Gastroesophageal sphincter (tissue), 4 donors: ENCODE data around the gene TSPAN17. TPM values are rescaled to one million over a fixed set of nuclear protein-coding genes. Genes with fewer than 3 reads are reported as not detected.

Experiments
- ATAC-seq: fragments of 150-250 bp; one replicate; pipeline ENCODE4 v1.9.1; 2016; ENCODE audit warnings: mild to moderate bottlenecking, moderate library complexity
- H3K27ac ChIP-seq, 4 donors: fragments of 200-600 bp; sonication (generic) in 3 of 4; 1 replicate in 3 of 4; 2 replicates in 1 of 4; pipeline ENCODE4 v1.5.1; 2016 to 2019
- H3K27me3 ChIP-seq: fragments of 200-600 bp; sonication (generic); one replicate; pipeline ENCODE4 v1.5.1; 2019
- H3K36me3 ChIP-seq, 2 donors: fragments of 200-600 bp; sonication (generic); one replicate each; pipeline ENCODE4 v1.5.1; 2019; ENCODE audit warnings: control low read depth in 1 of 2
- H3K4me1 ChIP-seq, 3 donors: fragments of 200-600 bp; sonication (generic); 1 replicate in 2 of 3; 2 replicates in 1 of 3; pipeline ENCODE4 v1.5.1; 2016 to 2019; ENCODE audit warnings: control low read depth in 2 of 3
- H3K4me3 ChIP-seq, 2 donors: fragments of 200-600 bp; sonication (generic); one replicate each; pipeline ENCODE4 v1.5.1; 2019; ENCODE audit warnings: mild to moderate bottlenecking in 1 of 2, moderate library complexity in 1 of 2
- H3K9me3 ChIP-seq, 3 donors: fragments of 200-600 bp; sonication (generic); one replicate each; pipeline ENCODE4 v1.5.1; 2017 to 2019; ENCODE audit warnings: control low read depth in 2 of 3
- EP300 ChIP-seq: sonication (generic); formaldehyde crosslinking; IDR thresholded peaks from one replicate; pipeline ENCODE4 v1.6.1; 2017; ENCODE audit warnings: antibody characterized with exemption, mild to moderate bottlenecking
- POLR2A ChIP-seq, 2 donors: fragments of 450-650 bp; IDR thresholded peaks; one replicate each; pipeline ENCODE4 v1.6.1; 2017; ENCODE audit warnings: antibody characterized with exemption in 2 of 2, mild to moderate bottlenecking in 2 of 2, moderate library complexity in 1 of 2
- POLR2AphosphoS5 ChIP-seq: sonication (generic); formaldehyde crosslinking; IDR thresholded peaks from one replicate; pipeline ENCODE4 v1.6.1; 2017; ENCODE audit warnings: antibody characterized with exemption
- WGBS, 2 donors: methylation state at CpG; one replicate each; pipeline ENCODE4 v1.1.5; 2018; ENCODE audit warnings: low coverage in 1 of 2; 5-methylcytosine and 5-hydroxymethylcytosine counted together
- total RNA-seq, 4 donors: library from RNA; depleted of rRNA; stranded (reverse); fragments of >200 nt; gene quantifications; one replicate each; pipeline ENCODE4 v1.1.0, GENCODE V29; 2016
- TF ChIP-seq, protein P1 (sequence below), 4 experiments: fragments of 200-600 bp in 2 of 4; fragments of 450-650 bp in 2 of 4; sonication (generic) in 1 of 4; IDR thresholded peaks; one replicate each; pipeline ENCODE4 v1.5.1; 2017 to 2019; ENCODE audit warnings: antibody characterized with exemption in 4 of 4, mild to moderate bottlenecking in 2 of 4, moderate library complexity in 2 of 4

The TSPAN17 gene
- total RNA-seq, 4 donors from 2014 or later = 11.0 to 20.2 (median 15.4) TPM

DNA sequence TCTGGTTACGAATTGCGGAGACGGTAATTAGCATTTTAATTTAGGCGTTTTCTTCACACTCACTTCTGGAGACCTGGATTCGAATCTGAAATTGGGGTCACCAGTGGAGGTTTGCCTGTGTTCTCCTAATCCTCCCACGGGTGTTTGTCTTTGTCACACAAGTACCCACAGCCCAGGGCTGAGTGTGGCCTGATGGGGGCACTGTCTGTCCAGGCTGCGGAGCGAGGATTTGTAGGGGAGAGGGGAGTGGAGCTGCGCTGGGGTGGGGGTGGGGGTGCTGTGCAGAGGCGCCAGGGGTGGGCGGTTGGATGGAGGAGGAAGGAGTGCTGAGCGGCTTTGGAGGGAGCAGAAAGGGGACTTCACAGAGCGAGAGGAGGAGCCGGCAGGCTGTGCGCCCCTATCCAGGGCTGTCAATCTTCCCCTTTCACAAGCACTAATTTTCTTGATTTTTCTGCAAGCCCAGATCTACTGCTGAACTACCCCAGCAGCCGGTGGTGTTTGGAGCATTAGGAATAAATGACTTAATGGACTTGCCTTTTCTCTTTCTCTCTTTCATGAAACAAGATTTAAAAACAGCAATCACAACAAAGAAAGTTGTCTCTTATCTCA is 53.1 kb downstream of the TSPAN17 start:
- H3K27ac ChIP-seq = no peak overlapping the region
- H3K36me3 ChIP-seq = no peaks in the 10 kb centered on the region
- H3K27me3 ChIP-seq = peaks cover 99% of the 10 kb centered on the region
- 20% methylated on average over 9 of the region's 16 CpGs; no CpG with 5 or more reads in 1 of the 2 donors for WGBS, 2 donors
- no peaks in the 10 kb centered on the region for H3K4me1 ChIP-seq
- no peaks in the 10 kb centered on the region for H3K9me3 ChIP-seq
- TF ChIP-seq POLR2A (IDR thresholded peaks at IDR 0.05) = no peak
- no peak for TF ChIP-seq EP300
- TF ChIP-seq, protein P1, sequence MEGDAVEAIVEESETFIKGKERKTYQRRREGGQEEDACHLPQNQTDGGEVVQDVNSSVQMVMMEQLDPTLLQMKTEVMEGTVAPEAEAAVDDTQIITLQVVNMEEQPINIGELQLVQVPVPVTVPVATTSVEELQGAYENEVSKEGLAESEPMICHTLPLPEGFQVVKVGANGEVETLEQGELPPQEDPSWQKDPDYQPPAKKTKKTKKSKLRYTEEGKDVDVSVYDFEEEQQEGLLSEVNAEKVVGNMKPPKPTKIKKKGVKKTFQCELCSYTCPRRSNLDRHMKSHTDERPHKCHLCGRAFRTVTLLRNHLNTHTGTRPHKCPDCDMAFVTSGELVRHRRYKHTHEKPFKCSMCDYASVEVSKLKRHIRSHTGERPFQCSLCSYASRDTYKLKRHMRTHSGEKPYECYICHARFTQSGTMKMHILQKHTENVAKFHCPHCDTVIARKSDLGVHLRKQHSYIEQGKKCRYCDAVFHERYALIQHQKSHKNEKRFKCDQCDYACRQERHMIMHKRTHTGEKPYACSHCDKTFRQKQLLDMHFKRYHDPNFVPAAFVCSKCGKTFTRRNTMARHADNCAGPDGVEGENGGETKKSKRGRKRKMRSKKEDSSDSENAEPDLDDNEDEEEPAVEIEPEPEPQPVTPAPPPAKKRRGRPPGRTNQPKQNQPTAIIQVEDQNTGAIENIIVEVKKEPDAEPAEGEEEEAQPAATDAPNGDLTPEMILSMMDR (IDR thresholded peaks at IDR 0.05) = no peak
- TF ChIP-seq POLR2AphosphoS5 = no peak
- no peak overlapping the region for H3K4me3 ChIP-seq
- ATAC-seq = no peak

DNA sequence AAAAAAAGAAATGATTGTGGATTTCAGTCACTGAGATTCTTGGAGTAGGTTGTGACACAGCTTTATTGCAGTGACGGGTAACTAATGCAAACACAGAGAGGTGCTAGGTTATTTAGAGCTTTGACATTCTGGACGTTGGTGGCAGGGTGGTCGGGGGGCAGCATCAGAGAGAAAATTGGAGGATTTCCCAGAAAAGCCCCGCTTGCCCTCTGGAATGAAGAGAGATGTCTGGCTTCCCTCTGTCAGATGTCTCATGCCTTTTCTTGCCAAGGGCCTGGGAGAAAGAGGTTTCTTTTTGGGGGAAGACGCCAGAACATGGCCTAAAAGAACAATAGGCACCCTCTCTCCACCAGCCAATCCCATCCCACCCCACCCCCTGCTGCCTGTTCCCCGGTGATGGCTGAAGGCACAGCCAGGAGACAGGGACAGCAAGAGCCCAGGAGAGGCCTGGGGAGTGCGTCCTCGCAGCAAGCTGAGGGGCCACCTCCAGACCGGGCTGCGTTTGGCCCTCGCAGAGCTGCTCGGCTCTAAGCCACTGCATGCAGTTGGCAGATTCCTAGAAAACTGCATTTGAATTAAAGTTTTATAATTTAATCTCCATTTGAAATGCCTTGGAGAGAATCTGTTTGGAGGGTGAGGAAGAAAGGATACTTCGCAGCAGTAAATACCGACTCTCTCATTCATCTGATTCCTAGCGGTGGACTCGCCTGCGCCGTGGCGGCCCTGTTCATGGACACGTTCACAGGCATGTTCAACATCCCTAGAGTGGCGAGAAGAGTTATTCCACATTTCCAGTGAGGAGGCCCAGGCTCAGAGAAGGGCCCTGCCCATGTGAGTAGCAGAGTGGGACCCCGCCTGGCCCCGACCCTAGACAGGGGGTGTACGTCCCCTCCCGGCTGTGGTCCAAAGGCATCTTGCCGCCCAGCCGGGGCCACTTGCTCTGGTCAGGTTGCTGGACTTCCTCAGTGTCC is 55.7 kb downstream of the TSPAN17 start:
- H3K4me3 ChIP-seq = no peak overlapping the region
- H3K27me3 ChIP-seq = peaks cover 82% of the 10 kb centered on the region
- no peaks in the 10 kb centered on the region for H3K4me1 ChIP-seq
- no peak for ATAC-seq
- no peaks in the 10 kb centered on the region for H3K36me3 ChIP-seq
- H3K27ac ChIP-seq = no peak overlapping the region
- TF ChIP-seq POLR2A (IDR thresholded peaks at IDR 0.05) (no peak), EP300 (no peak), POLR2AphosphoS5 (no peak)
- TF ChIP-seq, protein P1 (IDR thresholded peaks at IDR 0.05) = no peak
- H3K9me3 ChIP-seq = no peaks in the 10 kb centered on the region
- WGBS, 2 donors = 55 to 64% methylated on average over 4 to 17 of the region's 27 CpGs

DNA sequence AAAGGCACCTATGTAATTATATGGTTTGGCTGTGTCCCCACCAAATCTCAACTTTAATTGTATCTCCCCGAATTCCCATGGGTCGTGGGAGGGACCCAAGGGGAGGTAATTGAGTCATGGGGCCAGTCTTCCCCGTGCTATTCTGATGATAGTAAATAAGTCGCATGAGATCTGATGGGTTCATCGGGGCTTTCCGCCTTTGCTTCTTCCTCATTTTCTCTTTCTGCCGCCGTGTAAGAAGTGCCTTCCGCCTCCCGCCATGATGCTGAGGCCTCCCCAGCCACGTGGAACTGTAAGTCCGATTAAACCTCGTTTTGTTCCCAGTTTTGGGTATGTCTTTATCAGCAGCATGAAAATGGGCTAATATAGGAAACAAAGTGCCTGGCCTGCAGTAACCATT is 56.6 kb downstream of the TSPAN17 start:
- Histone ChIP-seq H3K27ac (no peak overlapping the region), H3K27me3 (peaks cover 73% of the 10 kb centered on the region), H3K4me1 (no peaks in the 10 kb centered on the region), H3K36me3 (no peaks in the 10 kb centered on the region), H3K4me3 (no peak overlapping the region), H3K9me3 (no peaks in the 10 kb centered on the region)
- ATAC-seq = no peak
- WGBS, 2 donors = 86 to 91% methylated on average over 6 to 11 of the region's 13 CpGs
- no peak for TF ChIP-seq POLR2A (IDR thresholded peaks at IDR 0.05)
- TF ChIP-seq POLR2AphosphoS5 = no peak
- no peak for TF ChIP-seq EP300
- TF ChIP-seq, protein P1 (IDR thresholded peaks at IDR 0.05) = no peak

DNA sequence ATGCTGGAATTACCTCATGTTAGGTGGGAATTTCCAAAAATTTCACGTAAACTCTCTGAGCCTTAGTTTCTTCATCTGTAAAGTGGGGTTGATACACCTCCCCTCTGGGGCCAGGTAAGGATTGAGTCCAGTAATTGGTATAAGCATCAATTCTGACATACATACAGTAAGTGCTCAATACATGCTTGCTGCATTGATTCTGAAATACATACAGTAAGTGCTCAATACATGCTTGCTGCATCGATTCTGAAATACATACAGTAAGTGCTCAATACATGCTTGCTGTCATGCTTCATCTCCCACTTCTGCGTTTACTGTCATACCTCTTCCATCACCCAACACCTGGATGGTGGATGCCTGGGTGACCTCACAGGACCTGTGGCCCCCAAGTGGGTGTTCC is 57.1 kb downstream of the TSPAN17 start:
- H3K4me3 ChIP-seq = no peak overlapping the region
- H3K4me1 ChIP-seq = no peaks in the 10 kb centered on the region
- no peaks in the 10 kb centered on the region for H3K36me3 ChIP-seq
- H3K27ac ChIP-seq = no peak overlapping the region
- peaks cover 68% of the 10 kb centered on the region for H3K27me3 ChIP-seq
- H3K9me3 ChIP-seq = no peaks in the 10 kb centered on the region
- WGBS, 2 donors = 68 to 100% methylated on average over 2 to 3 of the region's 3 CpGs
- no peak for TF ChIP-seq EP300
- no peak for TF ChIP-seq POLR2A (IDR thresholded peaks at IDR 0.05)
- TF ChIP-seq, protein P1 (IDR thresholded peaks at IDR 0.05) = no peak
- no peak for TF ChIP-seq POLR2AphosphoS5
- ATAC-seq = no peak
